Esophagus squamous epithelium (tissue), 4 donors: ENCODE data around the gene SRGAP3.

Experiments used
- CTCF ChIP-seq, 6 experiments: fragments of 450-650 bp in 4 of 6; fragments of 200-600 bp in 2 of 6; sonication (generic) in 2 of 6; IDR thresholded peaks; one replicate each; pipeline ENCODE4 v1.5.1; 2016 to 2019; ENCODE audit warnings: antibody characterized with exemption in 6 of 6, mild to moderate bottlenecking in 4 of 6, moderate library complexity in 4 of 6
- POLR2A ChIP-seq, 4 donors: fragments of 450-650 bp; IDR thresholded peaks; one replicate each; pipeline ENCODE4 v1.6.1; 2017; ENCODE audit warnings: antibody characterized with exemption in 4 of 4, mild to moderate bottlenecking in 4 of 4, moderate library complexity in 3 of 4

- no peak for TF ChIP-seq POLR2A (IDR thresholded peaks at IDR 0.05)
- TF ChIP-seq CTCF (IDR thresholded peaks at IDR 0.05): no peak
Measured at GRCh38 chr3:9255976-9256375, 6.5 kb upstream of the SRGAP3 start.
